Measurements from ENCODE around the gene TMEM247. TPM values are rescaled to one million over a fixed set of nuclear protein-coding genes. Genes with fewer than 3 reads are reported as not detected.

TMEM247 gene
- total RNA-seq, 4 donors from 2014 or later = not detected

DNA sequence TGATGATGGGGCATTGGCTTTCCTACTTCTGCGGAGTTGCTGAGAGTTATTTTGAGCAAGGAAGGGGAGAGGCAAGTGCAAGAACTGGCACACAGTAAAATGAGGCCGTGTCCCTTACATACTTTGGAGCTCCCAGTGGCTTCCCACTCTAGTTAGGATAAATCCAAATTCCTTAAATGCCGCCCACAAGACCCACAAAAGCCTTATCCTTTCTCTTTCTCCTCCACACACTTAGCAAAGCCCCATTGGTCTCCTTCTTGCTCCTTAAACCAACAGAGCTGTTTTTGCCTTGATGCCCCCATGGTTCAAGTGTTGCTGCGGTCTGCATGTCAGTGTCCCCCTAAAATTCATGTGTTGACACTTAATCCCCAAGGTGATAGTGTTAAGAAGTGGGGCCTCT is 24.3 kb downstream of the TMEM247 start:
- no peaks in the 10 kb centered on the region for H3K9me3 ChIP-seq
- no peaks in the 10 kb centered on the region for H3K27me3 ChIP-seq
- DNase-seq = no peak
- TF ChIP-seq, protein P1, sequence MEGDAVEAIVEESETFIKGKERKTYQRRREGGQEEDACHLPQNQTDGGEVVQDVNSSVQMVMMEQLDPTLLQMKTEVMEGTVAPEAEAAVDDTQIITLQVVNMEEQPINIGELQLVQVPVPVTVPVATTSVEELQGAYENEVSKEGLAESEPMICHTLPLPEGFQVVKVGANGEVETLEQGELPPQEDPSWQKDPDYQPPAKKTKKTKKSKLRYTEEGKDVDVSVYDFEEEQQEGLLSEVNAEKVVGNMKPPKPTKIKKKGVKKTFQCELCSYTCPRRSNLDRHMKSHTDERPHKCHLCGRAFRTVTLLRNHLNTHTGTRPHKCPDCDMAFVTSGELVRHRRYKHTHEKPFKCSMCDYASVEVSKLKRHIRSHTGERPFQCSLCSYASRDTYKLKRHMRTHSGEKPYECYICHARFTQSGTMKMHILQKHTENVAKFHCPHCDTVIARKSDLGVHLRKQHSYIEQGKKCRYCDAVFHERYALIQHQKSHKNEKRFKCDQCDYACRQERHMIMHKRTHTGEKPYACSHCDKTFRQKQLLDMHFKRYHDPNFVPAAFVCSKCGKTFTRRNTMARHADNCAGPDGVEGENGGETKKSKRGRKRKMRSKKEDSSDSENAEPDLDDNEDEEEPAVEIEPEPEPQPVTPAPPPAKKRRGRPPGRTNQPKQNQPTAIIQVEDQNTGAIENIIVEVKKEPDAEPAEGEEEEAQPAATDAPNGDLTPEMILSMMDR (IDR thresholded peaks at IDR 0.05) = no peak
- no peak for TF ChIP-seq POLR2A (IDR thresholded peaks at IDR 0.05)
- H3K4me1 ChIP-seq = peaks cover 0 to 7% (median 0%) of the 10 kb centered on the region in 4 donors
- no peak overlapping the region for H3K27ac ChIP-seq
- no peak overlapping the region for H3K4me3 ChIP-seq
- no peaks in the 10 kb centered on the region for H3K36me3 ChIP-seq

DNA sequence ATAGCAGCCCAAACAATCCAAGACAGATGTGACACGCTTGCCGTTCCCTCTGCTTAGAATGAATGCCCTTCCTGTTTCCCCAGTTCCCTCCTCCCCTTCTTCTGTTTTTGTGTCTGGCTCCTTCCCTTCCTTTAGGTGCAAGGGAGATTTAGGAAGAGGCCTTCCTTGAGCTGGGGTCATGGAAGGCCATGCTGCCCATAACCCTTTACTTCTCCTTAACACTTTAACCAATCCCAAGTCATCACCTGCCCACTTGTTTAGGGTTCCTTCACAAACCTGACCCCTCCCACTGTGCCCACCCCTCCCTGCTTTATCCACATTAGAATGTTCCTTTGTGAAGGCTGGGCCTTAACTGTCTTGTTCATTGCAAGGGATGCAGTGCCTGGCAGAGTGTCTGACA is 24.9 kb downstream of the TMEM247 start:
- H3K4me3 ChIP-seq = no peak overlapping the region

DNA sequence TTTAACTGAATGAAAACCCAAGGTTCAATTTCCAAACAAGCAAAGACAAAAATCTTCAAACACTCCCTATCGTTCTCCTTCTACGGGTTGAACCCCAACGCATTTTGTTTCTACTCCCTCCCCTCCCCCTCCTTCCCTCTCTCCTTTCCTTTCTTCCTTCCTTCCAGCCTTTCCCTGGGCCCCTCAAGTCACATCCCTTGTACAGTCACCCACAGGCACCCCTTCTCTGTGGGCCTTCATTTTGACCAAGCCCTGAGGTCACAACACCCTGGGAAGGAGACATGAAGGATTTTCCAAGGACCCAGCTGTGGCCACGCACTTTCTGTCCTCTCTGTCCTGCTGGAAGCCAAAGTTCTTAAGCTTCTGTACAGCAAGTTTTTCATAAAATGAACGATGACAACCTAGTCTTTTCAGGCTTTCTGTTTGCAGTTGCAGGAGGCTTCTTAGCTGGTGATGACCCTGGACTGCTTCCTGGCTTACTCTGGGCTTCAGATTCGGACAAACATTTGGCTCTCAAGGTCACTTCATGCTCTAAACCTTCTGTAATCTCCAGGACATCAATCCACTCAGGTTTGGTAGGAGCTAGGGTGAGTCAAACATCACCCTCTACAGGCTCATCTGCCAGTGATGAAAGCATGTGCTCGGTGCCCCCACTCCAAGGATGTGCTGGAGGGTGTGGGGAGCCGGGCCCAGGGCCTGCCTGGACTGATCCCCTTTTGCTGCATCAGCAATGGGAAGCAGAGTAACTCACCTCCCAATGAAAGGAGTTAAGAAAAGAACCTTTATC is 25.5 kb downstream of the TMEM247 start:
- no peaks in the 10 kb centered on the region for H3K27me3 ChIP-seq
- H3K36me3 ChIP-seq = no peaks in the 10 kb centered on the region
- DNase-seq = no peak
- no peaks in the 10 kb centered on the region for H3K9me3 ChIP-seq
- no peaks in the 10 kb centered on the region for H3K4me1 ChIP-seq
- H3K27ac ChIP-seq = no peak overlapping the region
- no peak overlapping the region for H3K4me3 ChIP-seq
- TF ChIP-seq, protein P1 (IDR thresholded peaks at IDR 0.05) = no peak
- TF ChIP-seq POLR2A (IDR thresholded peaks at IDR 0.05) = no peak

More for the DNA sequence above, 24.9 kb downstream of the TMEM247 start:
- TF ChIP-seq POLR2A (IDR thresholded peaks at IDR 0.05) = no peak
- TF ChIP-seq, protein P1 (IDR thresholded peaks at IDR 0.05) = no peak
- Histone ChIP-seq H3K9me3 (no peaks in the 10 kb centered on the region), H3K36me3 (no peaks in the 10 kb centered on the region), H3K27me3 (no peaks in the 10 kb centered on the region), H3K4me1 (peaks cover 0 to 6% (median 0%) of the 10 kb centered on the region in 4 donors), H3K27ac (no peak overlapping the region)
- DNase-seq = no peak

DNA sequence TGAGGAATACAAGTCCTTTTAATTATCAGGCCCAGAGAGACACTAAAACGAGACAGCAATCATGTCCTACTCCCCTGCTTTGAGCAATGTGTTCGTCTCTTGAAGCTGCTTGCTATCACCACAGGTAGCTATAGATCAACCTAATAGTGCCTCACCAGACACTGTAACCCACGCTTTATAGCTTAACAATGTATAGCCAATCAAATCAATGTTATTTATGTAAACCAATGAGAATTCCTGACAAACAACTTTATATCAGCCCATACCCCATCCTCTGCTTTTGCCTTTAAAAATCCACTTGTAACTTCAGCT is 26.1 kb downstream of the TMEM247 start:
- no peaks in the 10 kb centered on the region for H3K36me3 ChIP-seq
- DNase-seq = no peak

DNA sequence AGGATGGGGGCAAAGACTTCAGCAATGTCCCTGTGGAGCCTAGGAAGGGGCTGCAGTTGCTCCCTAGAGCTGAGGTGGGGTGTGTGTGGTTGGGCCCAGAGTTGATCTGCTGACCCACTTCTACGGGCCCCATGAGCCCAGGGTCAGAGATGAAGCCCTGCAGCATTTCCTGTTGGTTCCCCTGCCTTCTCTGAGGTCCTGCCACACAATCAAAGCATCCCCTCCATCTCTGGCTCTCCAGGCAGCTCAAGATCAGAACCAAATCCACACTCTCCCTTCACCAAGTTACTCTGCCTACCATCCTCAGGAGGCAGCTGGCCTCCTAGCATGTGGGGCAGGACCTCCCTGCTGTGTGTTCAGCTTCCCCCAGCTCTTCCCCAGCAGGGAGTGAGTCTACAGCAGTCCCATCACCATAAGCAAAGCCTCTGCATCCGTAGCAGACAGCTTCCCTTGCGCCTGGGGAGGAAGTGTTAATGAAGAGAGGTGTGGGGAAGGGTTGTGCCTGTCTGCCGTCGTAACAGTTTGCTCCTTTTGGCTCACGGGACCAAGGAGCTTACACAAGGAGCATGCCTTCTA is 26.9 kb downstream of the TMEM247 start:
- Histone ChIP-seq H3K9me3 (no peaks in the 10 kb centered on the region), H3K4me3 (no peak overlapping the region), H3K27me3 (no peaks in the 10 kb centered on the region), H3K36me3 (no peaks in the 10 kb centered on the region), H3K27ac (no peak overlapping the region), H3K4me1 (no peaks in the 10 kb centered on the region)
- TF ChIP-seq, protein P1 (IDR thresholded peaks at IDR 0.05) = no peak
- no peak for TF ChIP-seq POLR2A (IDR thresholded peaks at IDR 0.05)
- no peak for DNase-seq

More for the DNA sequence above, 26.1 kb downstream of the TMEM247 start:
- no peaks in the 10 kb centered on the region for H3K27me3 ChIP-seq
- H3K27ac ChIP-seq = no peak overlapping the region
- no peak for TF ChIP-seq POLR2A (IDR thresholded peaks at IDR 0.05)
- TF ChIP-seq, protein P1 (IDR thresholded peaks at IDR 0.05) = no peak
- H3K9me3 ChIP-seq = no peaks in the 10 kb centered on the region
- no peak overlapping the region for H3K4me3 ChIP-seq
- no peaks in the 10 kb centered on the region for H3K4me1 ChIP-seq

Data from Peyer's patch (tissue), 4 donors.